ENCODE data around the gene CDH4.

The CDH4 gene

DNA sequence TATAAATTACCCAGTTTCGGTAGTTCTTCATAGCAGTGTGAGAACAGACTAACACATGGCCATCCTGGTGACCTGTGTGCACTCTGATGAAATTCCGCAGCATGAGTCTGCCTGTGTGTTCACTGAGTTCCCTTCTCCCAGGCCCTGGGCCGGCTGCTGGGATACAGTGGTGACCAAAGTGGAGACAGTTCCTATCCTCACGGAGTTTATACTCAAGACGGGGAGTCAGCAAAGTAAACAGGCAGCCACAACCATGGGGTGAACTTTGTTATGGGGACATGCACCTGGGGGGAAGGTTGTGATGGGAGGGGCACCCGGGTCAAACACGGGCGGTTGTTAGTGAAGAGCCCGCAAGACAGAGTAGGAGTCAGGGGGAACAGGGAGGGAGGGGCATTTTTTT, 202.0 kb downstream of the CDH4 start:
- Mint-ChIP-seq H3K27ac (ENCODE audit: low read depth) (no peak overlapping the region), H3K27me3 (peaks cover 14% of the 10 kb centered on the region), H3K9me3 (no peaks in the 10 kb centered on the region), H3K4me1 (no peaks in the 10 kb centered on the region), H3K4me3 (no peak overlapping the region), H3K36me3 (ENCODE audit: insufficient read depth) (no peaks in the 10 kb centered on the region)
- DNase-seq (ENCODE audit: low spot score in 2 of 2), result no peak
- no peak for ATAC-seq (replicated peaks; ENCODE audit: extremely low read depth, poor library complexity, severe bottlenecking)

DNA sequence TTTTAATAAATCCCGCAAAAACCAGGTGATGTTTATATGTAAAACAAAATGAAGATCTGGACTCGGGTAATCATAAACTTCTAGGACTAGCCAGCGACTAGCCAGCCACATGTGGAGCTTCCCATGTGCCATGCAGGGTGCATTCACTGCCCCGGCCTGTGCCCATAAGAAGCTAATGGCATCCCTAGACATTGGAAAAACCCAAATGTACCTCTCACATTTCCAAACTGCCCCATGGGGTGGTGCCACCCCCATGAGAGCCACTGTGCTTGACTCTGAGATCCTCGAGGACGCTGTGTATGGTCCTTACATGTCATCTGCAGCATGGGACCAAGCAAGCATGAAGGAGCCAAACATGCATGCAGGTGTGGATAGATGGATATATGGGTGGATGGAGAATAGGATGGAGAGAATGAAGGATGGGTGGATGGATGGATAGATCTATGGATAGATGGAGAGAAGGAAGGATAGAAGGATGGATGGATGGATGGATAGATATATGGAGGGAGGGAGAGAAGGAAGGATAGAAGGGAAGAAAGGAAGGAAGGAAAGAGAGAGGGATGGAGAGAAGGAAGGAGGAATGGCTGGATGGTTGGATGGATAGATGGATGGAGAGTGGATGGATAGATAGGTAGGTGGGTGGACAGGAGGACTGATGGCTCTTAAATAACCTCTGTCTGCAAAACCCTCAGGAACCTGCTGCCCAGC, 203.6 kb downstream of the CDH4 start:
- H3K9me3 Mint-ChIP-seq, result no peaks in the 10 kb centered on the region
- H3K27ac Mint-ChIP-seq (ENCODE audit: low read depth), result no peak overlapping the region
- DNase-seq (ENCODE audit: low spot score in 2 of 2) (no peak), ATAC-seq (replicated peaks; ENCODE audit: extremely low read depth, poor library complexity, severe bottlenecking) (no peak)
- H3K4me1 Mint-ChIP-seq, result no peaks in the 10 kb centered on the region
- no peak overlapping the region for H3K4me3 Mint-ChIP-seq
- no peaks in the 10 kb centered on the region for H3K36me3 Mint-ChIP-seq (ENCODE audit: insufficient read depth)
- H3K27me3 Mint-ChIP-seq, result peaks cover 14% of the 10 kb centered on the region

DNA sequence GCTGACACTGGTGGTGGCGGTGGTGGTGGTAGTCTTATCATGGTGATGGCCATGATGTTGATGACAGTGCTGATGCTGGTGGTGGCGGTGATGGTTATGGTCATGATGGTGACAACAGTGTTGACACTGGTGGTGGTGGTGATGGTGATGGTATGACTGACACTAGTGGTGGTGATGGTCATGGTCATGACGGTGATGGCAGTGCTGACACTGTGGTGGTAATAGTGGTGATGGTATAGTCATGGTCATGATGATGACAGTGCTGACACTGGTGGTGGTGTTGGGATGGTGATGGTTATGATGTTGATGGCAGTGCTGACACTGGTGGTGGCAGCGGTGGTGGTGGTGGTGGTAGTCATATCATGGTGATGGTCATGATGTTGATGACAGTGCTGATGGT, 205.7 kb downstream of the CDH4 start:
- Mint-ChIP-seq H3K4me3 (no peak overlapping the region), H3K27ac (ENCODE audit: low read depth) (no peak overlapping the region), H3K9me3 (peaks cover under 1% of the 10 kb centered on the region), H3K36me3 (ENCODE audit: insufficient read depth) (no peaks in the 10 kb centered on the region), H3K4me1 (no peaks in the 10 kb centered on the region), H3K27me3 (peaks cover 4% of the 10 kb centered on the region)
- ATAC-seq (replicated peaks; ENCODE audit: extremely low read depth, poor library complexity, severe bottlenecking) (no peak), DNase-seq (ENCODE audit: low spot score in 2 of 2) (no peak)

DNA sequence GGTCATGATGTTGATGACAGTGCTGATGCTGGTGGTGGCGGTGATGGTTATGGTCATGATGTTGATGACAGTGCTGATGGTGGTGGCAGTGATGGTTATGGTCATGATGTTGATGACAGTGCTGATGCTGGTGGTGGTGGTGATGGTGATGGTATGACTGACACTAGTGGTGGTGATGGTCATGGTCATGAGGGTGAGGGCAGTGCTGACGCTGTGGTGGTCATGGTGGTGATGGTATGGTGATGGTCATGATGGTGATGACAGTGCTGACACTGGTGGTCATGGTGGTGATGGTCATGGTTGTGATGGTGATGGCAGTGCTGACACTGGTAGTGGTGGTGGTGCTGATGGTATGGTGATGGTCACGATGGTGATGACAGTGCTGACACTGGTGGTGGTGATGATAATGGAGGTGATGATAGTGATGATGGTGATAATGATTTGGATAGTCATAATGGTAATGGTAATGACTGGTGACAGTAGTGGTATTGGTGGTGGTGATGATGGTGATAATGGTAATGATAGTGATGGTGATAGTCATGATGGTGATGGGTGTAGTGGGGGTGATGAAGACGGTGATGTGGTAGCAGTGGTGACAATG, 206.2 kb downstream of the CDH4 start:
- Mint-ChIP-seq H3K4me1 (no peaks in the 10 kb centered on the region), H3K9me3 (peaks cover 5% of the 10 kb centered on the region), H3K27me3 (no peaks in the 10 kb centered on the region), H3K27ac (ENCODE audit: low read depth) (no peak overlapping the region), H3K36me3 (ENCODE audit: insufficient read depth) (no peaks in the 10 kb centered on the region), H3K4me3 (no peak overlapping the region)
- no peak for ATAC-seq (replicated peaks; ENCODE audit: extremely low read depth, poor library complexity, severe bottlenecking)
- DNase-seq (ENCODE audit: low spot score in 2 of 2), result no peak

DNA sequence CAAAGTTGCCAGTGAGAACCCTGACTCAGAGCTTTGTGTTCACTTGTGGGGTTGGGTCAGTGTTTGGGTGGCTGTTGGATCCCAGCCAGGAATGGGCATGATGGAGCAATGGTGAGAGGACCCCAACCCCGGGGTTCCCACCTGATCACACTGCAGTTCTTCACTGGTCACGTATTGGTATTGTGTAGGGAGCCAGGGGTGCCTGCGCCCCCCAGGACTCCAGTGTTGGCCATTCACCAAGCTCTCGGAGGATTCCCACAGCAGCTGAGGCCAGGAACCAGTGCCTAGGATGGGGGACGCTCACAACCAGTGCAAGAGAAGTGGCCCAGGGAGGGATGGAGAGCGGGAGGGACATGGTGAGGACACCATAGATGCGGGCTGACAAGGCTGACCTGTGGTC, 207.2 kb downstream of the CDH4 start:
- Mint-ChIP-seq H3K4me1 (no peaks in the 10 kb centered on the region), H3K4me3 (no peak overlapping the region), H3K27ac (ENCODE audit: low read depth) (no peak overlapping the region), H3K36me3 (ENCODE audit: insufficient read depth) (no peaks in the 10 kb centered on the region), H3K9me3 (peaks cover 7% of the 10 kb centered on the region), H3K27me3 (no peaks in the 10 kb centered on the region)
- no peak for DNase-seq (ENCODE audit: low spot score in 2 of 2)
- no peak for ATAC-seq (replicated peaks; ENCODE audit: extremely low read depth, poor library complexity, severe bottlenecking)

GRCh38 chr20:61459705-61460104, 207.6 kb downstream of the CDH4 start:
- no peak overlapping the region for H3K27ac Mint-ChIP-seq (ENCODE audit: low read depth)
- ATAC-seq (replicated peaks; ENCODE audit: extremely low read depth, poor library complexity, severe bottlenecking) (no peak), DNase-seq (ENCODE audit: low spot score in 2 of 2) (no peak)
- H3K4me3 Mint-ChIP-seq, result no peak overlapping the region
- H3K4me1 Mint-ChIP-seq, result no peaks in the 10 kb centered on the region
- no peaks in the 10 kb centered on the region for H3K27me3 Mint-ChIP-seq
- no peaks in the 10 kb centered on the region for H3K36me3 Mint-ChIP-seq (ENCODE audit: insufficient read depth)
- peaks cover 7% of the 10 kb centered on the region for H3K9me3 Mint-ChIP-seq

- DNase-seq (ENCODE audit: low spot score in 2 of 2) (no peak), ATAC-seq (replicated peaks; ENCODE audit: extremely low read depth, poor library complexity, severe bottlenecking) (no peak)
- Mint-ChIP-seq H3K9me3 (peaks cover 7% of the 10 kb centered on the region), H3K4me1 (no peaks in the 10 kb centered on the region), H3K36me3 (ENCODE audit: insufficient read depth) (no peaks in the 10 kb centered on the region), H3K4me3 (no peak overlapping the region), H3K27me3 (no peaks in the 10 kb centered on the region), H3K27ac (ENCODE audit: low read depth) (no peak overlapping the region)
These were observed 208.4 kb downstream of the CDH4 start for GRCh38 chr20:61460261-61461052.

- no peaks in the 10 kb centered on the region for H3K4me1 Mint-ChIP-seq
- no peaks in the 10 kb centered on the region for H3K27me3 Mint-ChIP-seq
- no peaks in the 10 kb centered on the region for H3K36me3 Mint-ChIP-seq (ENCODE audit: insufficient read depth)
- ATAC-seq (replicated peaks; ENCODE audit: extremely low read depth, poor library complexity, severe bottlenecking) (no peak), DNase-seq (ENCODE audit: low spot score in 2 of 2) (no peak)
- peaks cover 7% of the 10 kb centered on the region for H3K9me3 Mint-ChIP-seq
- H3K27ac Mint-ChIP-seq (ENCODE audit: low read depth), result no peak overlapping the region
- H3K4me3 Mint-ChIP-seq, result no peak overlapping the region
These were observed 209.4 kb downstream of the CDH4 start for GRCh38 chr20:61461461-61461860.

DNA sequence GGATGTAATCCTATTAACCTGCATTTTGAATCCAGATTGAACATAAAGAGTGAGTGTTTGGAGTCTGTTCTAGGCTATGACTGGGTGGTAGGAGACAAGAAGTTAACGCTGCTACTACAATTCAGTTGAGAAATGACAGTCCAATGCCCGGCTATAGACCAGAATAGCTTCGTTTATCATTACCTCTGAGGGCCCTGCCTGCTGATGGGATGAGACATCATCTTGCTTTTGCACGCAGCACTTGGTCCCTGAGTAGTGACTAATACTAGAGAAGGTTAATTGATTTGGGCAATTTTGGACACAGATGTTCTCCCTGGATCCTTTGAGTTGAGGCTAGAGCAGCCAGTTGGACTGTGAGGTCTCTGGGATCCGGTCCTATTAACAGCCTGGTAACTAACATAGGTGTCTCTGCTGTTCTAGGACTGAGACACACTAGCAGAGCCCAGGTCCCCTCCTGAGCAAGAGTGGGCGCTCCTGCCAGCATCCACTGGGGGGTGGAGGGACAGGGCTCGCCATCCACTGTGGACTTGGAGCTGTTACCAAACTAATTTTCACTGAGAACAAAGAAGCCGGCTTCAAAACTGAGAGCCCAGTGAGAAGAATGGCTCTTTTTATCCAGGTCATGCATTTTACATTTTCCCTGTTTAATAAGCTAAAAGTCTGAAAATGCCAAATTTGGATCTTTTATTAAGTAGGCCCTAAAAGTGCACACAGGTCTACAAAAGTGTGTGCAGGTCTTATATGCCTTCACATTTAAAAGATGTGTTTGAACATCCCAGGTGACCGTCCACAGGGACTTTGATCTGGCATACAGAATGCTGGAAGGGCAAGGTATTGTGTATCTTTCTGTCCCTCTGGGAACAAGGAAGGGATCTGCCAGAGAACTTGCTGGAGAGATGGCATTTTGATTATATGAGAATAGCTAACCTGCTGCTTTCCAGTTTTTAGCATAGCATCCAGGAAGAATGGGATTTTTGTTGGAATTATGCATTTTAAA, 212.5 kb downstream of the CDH4 start:
- ATAC-seq (replicated peaks; ENCODE audit: extremely low read depth, poor library complexity, severe bottlenecking), result no peak
- H3K9me3 Mint-ChIP-seq, result peaks cover 18% of the 10 kb centered on the region
- H3K36me3 Mint-ChIP-seq (ENCODE audit: insufficient read depth), result no peaks in the 10 kb centered on the region

GRCh38 chr20:61475729-61476128, 223.7 kb downstream of the CDH4 start:
- ATAC-seq (replicated peaks; ENCODE audit: extremely low read depth, poor library complexity, severe bottlenecking), result no peak
- H3K36me3 Mint-ChIP-seq (ENCODE audit: insufficient read depth), result no peaks in the 10 kb centered on the region
- H3K4me3 Mint-ChIP-seq, result no peak overlapping the region
- no peaks in the 10 kb centered on the region for H3K4me1 Mint-ChIP-seq
- peaks cover 11% of the 10 kb centered on the region for H3K9me3 Mint-ChIP-seq
- H3K27ac Mint-ChIP-seq (ENCODE audit: low read depth), result no peak overlapping the region
- DNase-seq (ENCODE audit: low spot score in 2 of 2), result no peak
- H3K27me3 Mint-ChIP-seq, result peaks cover 51% of the 10 kb centered on the region

More for the DNA sequence above, 212.5 kb downstream of the CDH4 start:
- no peak overlapping the region for H3K4me3 Mint-ChIP-seq
- H3K27me3 Mint-ChIP-seq, result no peaks in the 10 kb centered on the region
- no peaks in the 10 kb centered on the region for H3K4me1 Mint-ChIP-seq
- no peak for DNase-seq (ENCODE audit: low spot score in 2 of 2)
- H3K27ac Mint-ChIP-seq (ENCODE audit: low read depth), result no peak overlapping the region

- Mint-ChIP-seq H3K27ac (ENCODE audit: low read depth) (no peak overlapping the region), H3K27me3 (peaks cover 51% of the 10 kb centered on the region), H3K36me3 (ENCODE audit: insufficient read depth) (no peaks in the 10 kb centered on the region), H3K4me1 (no peaks in the 10 kb centered on the region), H3K4me3 (no peak overlapping the region), H3K9me3 (peaks cover 11% of the 10 kb centered on the region)
- no peak for DNase-seq (ENCODE audit: low spot score in 2 of 2)
- no peak for ATAC-seq (replicated peaks; ENCODE audit: extremely low read depth, poor library complexity, severe bottlenecking)
These were observed 224.9 kb downstream of the CDH4 start for GRCh38 chr20:61476956-61477355.

GRCh38 chr20:61477451-61477861, 225.4 kb downstream of the CDH4 start:
- DNase-seq (ENCODE audit: low spot score in 2 of 2) (no peak), ATAC-seq (replicated peaks; ENCODE audit: extremely low read depth, poor library complexity, severe bottlenecking) (no peak)
- H3K27ac Mint-ChIP-seq (ENCODE audit: low read depth), result no peak overlapping the region
- no peak overlapping the region for H3K4me3 Mint-ChIP-seq
- H3K9me3 Mint-ChIP-seq, result peaks cover 11% of the 10 kb centered on the region
- H3K4me1 Mint-ChIP-seq, result no peaks in the 10 kb centered on the region
- H3K36me3 Mint-ChIP-seq (ENCODE audit: insufficient read depth), result peaks cover under 1% of the 10 kb centered on the region
- H3K27me3 Mint-ChIP-seq, result peaks cover 51% of the 10 kb centered on the region

All from central memory CD8-positive, alpha-beta T cell (primary cell).